T-cell (primary cell): ENCODE measurements around the gene ARHGAP5. TPM values are rescaled to one million over a fixed set of nuclear protein-coding genes. Genes with fewer than 3 reads are reported as not detected.
A peak's percentile ranks its signal among the peaks of the same experiment; 100 is the strongest.

Source experiments
- ATAC-seq, 4 experiments: fragments of 200-7000 bp in 3 of 4; fragments of 150-1000 bp in 1 of 4; cut with Tn5 transposase; replicated peaks in 1 of 4; 1 replicate in 3 of 4; 2 replicates in 1 of 4; pipeline ENCODE4 v1.10.0; 2021; ENCODE audit warnings: moderate library complexity in 3 of 4, mild to moderate bottlenecking in 2 of 4, moderate number of reproducible peaks in 1 of 4
- CTCF ChIA-PET, 2 donors: fragments of 300-600 bp; sonication (Branson Sonifier 250); formaldehyde crosslinking; loops; one replicate each; lab custom pipeline; 2022; ENCODE audit warnings: antibody characterized with exemption in 2 of 2; lab: Charles Lee
- POLR2A ChIA-PET, 2 donors: fragments of 300-600 bp; sonication (Branson Sonifier 250); formaldehyde crosslinking; loops; one replicate each; lab custom pipeline; 2022; ENCODE audit warnings: antibody characterized with exemption in 2 of 2; lab: Charles Lee
- DNase-seq, 35 experiments: peaks; one replicate each; pipeline versions ENCODE4 v3.0.0 to v3.0.0-alpha.2; 2013 to 2023
- H3K27ac ChIP-seq: one replicate; pipeline ENCODE4 v1.5.1; 2013; ENCODE audit warnings: low read length
- H3K27me3 ChIP-seq, 2 experiments: replicated peaks in 1 of 2; 1 replicate in 1 of 2; 2 replicates in 1 of 2; pipeline versions ENCODE4 v1.6.1 to v1.7.0; 2013; ENCODE audit warnings: low read length in 1 of 2, mixed read lengths in 1 of 2; ENCODE audit not compliant: control insufficient read depth in 2 of 2, insufficient read depth in 2 of 2; ENCODE audit errors: extremely low read depth in 1 of 2
- H3K36me3 ChIP-seq, 2 donors: 1 replicate in 1 of 2; 2 replicates in 1 of 2; pipeline versions ENCODE4 v1.6.1 to v1.7.0; 2013; ENCODE audit warnings: low read length in 1 of 2; ENCODE audit not compliant: control insufficient read depth in 2 of 2, insufficient read depth in 1 of 2; ENCODE audit errors: extremely low read depth in 1 of 2
- H3K4me1 ChIP-seq, 2 experiments: 1 replicate in 1 of 2; 2 replicates in 1 of 2; pipeline versions ENCODE4 v1.6.1 to v1.7.0; 2013; ENCODE audit warnings: low read length in 2 of 2, mixed read lengths in 1 of 2; ENCODE audit not compliant: insufficient read depth in 2 of 2, control insufficient read depth in 1 of 2; ENCODE audit errors: extremely low read depth in 1 of 2
- H3K4me3 ChIP-seq, 2 donors: 1 replicate in 1 of 2; 2 replicates in 1 of 2; pipeline versions ENCODE4 v1.5.1 to v1.7.0; 2013; ENCODE audit warnings: mild to moderate bottlenecking in 2 of 2, low read length in 1 of 2, moderate library complexity in 1 of 2; ENCODE audit not compliant: control insufficient read depth in 1 of 2; ENCODE audit errors: extremely low read depth in 1 of 2
- H3K9me3 ChIP-seq: 2 replicates; pipeline ENCODE4 v1.7.0; 2013
- H3K27ac Mint-ChIP-seq, 2 donors: one replicate each; pipeline ENCODE4 v1.8.0; 2020 to 2021; ENCODE audit warnings: mild to moderate bottlenecking in 2 of 2, mixed read lengths in 2 of 2
- H3K27me3 Mint-ChIP-seq, 2 donors: one replicate each; pipeline ENCODE4 v1.8.0; 2021 to 2022; ENCODE audit warnings: mixed read lengths in 2 of 2
- H3K36me3 Mint-ChIP-seq: one replicate; pipeline ENCODE4 v1.8.0; 2021; ENCODE audit warnings: mixed read lengths
- H3K4me1 Mint-ChIP-seq, 3 donors: one replicate each; pipeline ENCODE4 v1.8.0; 2020 to 2022; ENCODE audit warnings: mixed read lengths in 3 of 3, mild to moderate bottlenecking in 1 of 3
- H3K4me3 Mint-ChIP-seq, 3 donors: one replicate each; pipeline ENCODE4 v1.8.0; 2020 to 2022; ENCODE audit warnings: mild to moderate bottlenecking in 3 of 3, mixed read lengths in 3 of 3, moderate library complexity in 3 of 3
- H3K9me3 Mint-ChIP-seq, 3 donors: one replicate each; pipeline ENCODE4 v1.8.0; 2020 to 2022; ENCODE audit warnings: mixed read lengths in 3 of 3
- WGBS: methylation state at CpG from one replicate; pipeline ENCODE4 v1.1.5; 2013; ENCODE audit warnings: missing lambda C conversion rate; ENCODE audit not compliant: insufficient coverage; 5-methylcytosine and 5-hydroxymethylcytosine counted together
- total RNA-seq, 35 experiments: library from RNA in 6 of 35; stranded (reverse) in 6 of 35; fragments of 120-200 nt in 1 of 35; gene quantifications; one replicate each; pipeline versions ENCODE4 v1.2.1 to v1.2.4 and lab custom pipeline; 2013 to 2026

ARHGAP5 gene
- total RNA-seq, 5 donors from 2014 or later (not counting 1 experiment from before 2014, with no cell fraction given): 43.1 to 69.3 (median 60.9) TPM

DNA sequence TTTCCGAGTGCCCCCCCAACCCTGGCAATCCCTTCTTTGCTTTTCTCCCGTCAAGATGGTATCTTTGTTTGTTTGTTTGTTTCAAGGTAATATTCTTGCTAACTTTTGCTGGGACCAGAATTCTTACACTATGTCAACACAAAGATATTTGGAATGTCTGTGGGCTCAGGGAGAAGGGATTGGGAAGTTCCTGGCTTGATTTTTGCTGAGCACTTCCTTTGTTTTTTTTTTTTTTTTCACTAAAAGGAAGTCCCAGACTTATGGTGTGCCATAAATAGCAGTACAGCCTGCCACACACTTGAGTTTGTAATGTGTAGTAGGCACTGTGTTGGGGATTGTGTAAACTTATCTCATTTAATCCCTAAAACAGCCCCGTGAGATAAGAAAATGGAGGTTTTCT, 113.6 kb downstream of the ARHGAP5 start:
- Mint-ChIP-seq H3K27ac (no peak overlapping the region), H3K36me3 (no peaks in the 10 kb centered on the region), H3K9me3 (no peaks in the 10 kb centered on the region), H3K27me3 (peaks cover 4 to 17% of the 10 kb centered on the region in 2 donors), H3K4me1 (peaks cover 3 to 6% (median 6%) of the 10 kb centered on the region in 3 donors), H3K4me3 (no peak overlapping the region)
- Histone ChIP-seq H3K9me3 (no peaks in the 10 kb centered on the region), H3K4me3 (no peak overlapping the region), H3K27ac (no peak overlapping the region), H3K27me3 (peaks cover 0 to 4% of the 10 kb centered on the region in 2 experiments), H3K36me3 (no peaks in the 10 kb centered on the region), H3K4me1 (no peaks in the 10 kb centered on the region)
- ChIA-PET CTCF (no interaction called here), POLR2A (no interaction called here)
- 80% methylated on average over 1 of the region's 3 CpGs for WGBS
- ATAC-seq (no peak), DNase-seq (no peak)

DNA sequence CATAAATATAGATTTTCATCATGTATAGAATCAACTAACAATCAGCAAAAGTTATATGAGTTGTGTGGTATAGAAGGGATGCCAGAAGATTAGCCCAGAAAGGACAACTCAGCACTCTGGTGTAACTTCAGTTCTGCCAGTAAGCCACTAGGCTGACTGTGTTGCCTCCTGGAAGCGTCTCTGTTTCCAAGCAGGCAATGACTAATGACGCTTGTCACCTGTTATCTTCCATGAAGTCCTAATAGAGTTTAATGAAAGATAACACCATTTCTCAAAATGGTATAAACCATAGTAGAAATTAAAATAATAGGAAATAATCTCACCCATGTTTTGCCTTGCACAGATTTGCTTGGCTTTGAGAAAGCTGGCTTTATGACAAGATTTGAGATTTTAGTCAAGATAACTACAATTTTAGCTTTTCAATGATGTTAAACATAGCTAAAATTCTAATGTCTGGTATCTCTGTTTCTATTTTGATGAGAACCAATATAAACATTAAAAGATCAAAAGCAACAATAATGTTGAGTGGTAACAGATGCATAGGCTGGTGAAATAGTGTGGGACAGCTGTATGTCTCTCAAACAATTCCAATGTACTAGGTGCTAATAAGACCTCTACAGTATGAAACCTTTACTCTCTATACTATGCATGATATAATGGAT, 115.7 kb downstream of the ARHGAP5 start:
- H3K27ac Mint-ChIP-seq: no peak overlapping the region
- H3K27me3 ChIP-seq: peaks cover 0 to 4% of the 10 kb centered on the region in 2 experiments
- H3K36me3 ChIP-seq: no peaks in the 10 kb centered on the region
- no CpG with 5 or more reads among the region's 2 CpGs for WGBS
- H3K27ac ChIP-seq: no peak overlapping the region
- H3K4me3 Mint-ChIP-seq: no peak overlapping the region
- no peaks in the 10 kb centered on the region for H3K36me3 Mint-ChIP-seq
- DNase-seq (no peak), ATAC-seq (no peak)
- CTCF ChIA-PET: interaction anchor here in 1 of 2 donors (0.6 kb wide), 1 partner anchor 116 kb away, joined by 3 read pairs; the partner anchor contains the start of gene ARHGAP5
- no peak overlapping the region for H3K4me3 ChIP-seq
- H3K27me3 Mint-ChIP-seq: peaks cover 6 to 17% of the 10 kb centered on the region in 2 donors
- no peaks in the 10 kb centered on the region for H3K9me3 ChIP-seq
- H3K4me1 Mint-ChIP-seq: peaks cover 0 to 2% (median 0%) of the 10 kb centered on the region in 3 donors
- POLR2A ChIA-PET: interaction anchor here in 1 of 2 donors (0.6 kb wide), 1 partner anchor 183 kb away, joined by 3 read pairs; no protein-coding TSS in a partner anchor
- H3K4me1 ChIP-seq: no peaks in the 10 kb centered on the region
- no peaks in the 10 kb centered on the region for H3K9me3 Mint-ChIP-seq

DNA sequence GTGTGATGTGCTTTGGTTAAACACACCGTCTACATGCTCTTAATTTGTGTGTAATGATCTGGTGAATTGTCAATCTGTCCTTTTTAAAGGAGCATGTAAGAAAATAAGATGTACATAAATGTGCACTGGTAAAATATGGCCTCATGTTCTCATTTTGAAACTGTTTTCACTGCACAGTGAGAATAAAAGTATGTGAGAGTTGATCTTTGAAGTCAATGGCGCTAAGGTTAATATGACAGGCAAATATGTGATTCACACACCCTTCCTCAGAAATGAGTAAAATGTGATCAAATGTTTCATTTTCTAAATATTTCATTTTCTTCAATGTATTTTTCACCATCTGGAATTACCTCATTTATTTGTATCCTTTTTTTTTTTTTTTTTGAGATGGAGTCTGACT, 116.4 kb downstream of the ARHGAP5 start:
- POLR2A ChIA-PET: no interaction called here
- ATAC-seq: no peak
- Histone ChIP-seq H3K27ac (no peak overlapping the region), H3K9me3 (no peaks in the 10 kb centered on the region), H3K4me1 (no peaks in the 10 kb centered on the region), H3K4me3 (no peak overlapping the region), H3K27me3 (peaks cover 0 to 6% of the 10 kb centered on the region in 2 experiments), H3K36me3 (no peaks in the 10 kb centered on the region)
- Mint-ChIP-seq H3K27ac (no peak overlapping the region), H3K27me3 (peaks cover 6 to 17% of the 10 kb centered on the region in 2 donors), H3K4me3 (no peak overlapping the region), H3K36me3 (no peaks in the 10 kb centered on the region), H3K4me1 (peaks cover 0 to 2% (median 0%) of the 10 kb centered on the region in 3 donors), H3K9me3 (no peaks in the 10 kb centered on the region)
- WGBS: 80% methylated on average over 1 of the region's 2 CpGs
- CTCF ChIA-PET: no interaction called here
- no peak for DNase-seq

DNA sequence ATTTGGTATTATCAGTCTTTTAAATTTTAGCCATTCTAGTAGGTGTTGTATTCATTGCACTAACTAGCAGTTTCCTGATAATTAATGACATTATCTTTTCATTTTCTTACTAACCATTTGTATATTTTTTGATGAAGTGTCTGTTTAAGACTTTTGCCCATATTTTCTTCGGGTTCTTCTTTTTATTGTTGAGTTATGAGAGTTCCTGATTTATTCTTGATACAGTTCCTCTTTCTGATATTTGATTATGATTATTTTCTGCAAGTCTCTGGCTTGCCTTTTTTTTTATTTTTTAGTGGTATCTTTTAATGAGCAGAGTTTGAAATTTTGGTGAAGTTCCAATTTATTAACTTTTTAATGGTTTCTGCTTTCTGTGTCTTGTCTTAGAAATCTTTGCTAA, 118.5 kb downstream of the ARHGAP5 start:
- ChIA-PET CTCF (no interaction called here), POLR2A (no interaction called here)
- Histone ChIP-seq H3K36me3 (no peaks in the 10 kb centered on the region), H3K4me3 (no peak overlapping the region), H3K4me1 (peaks cover 0 to under 1% of the 10 kb centered on the region in 2 experiments), H3K9me3 (no peaks in the 10 kb centered on the region), H3K27ac (no peak overlapping the region), H3K27me3 (peaks cover 0 to 7% of the 10 kb centered on the region in 2 experiments)
- ATAC-seq (no peak), DNase-seq (no peak)
- Mint-ChIP-seq H3K27me3 (peaks cover 6 to 17% of the 10 kb centered on the region in 2 donors), H3K36me3 (no peaks in the 10 kb centered on the region), H3K4me3 (no peak overlapping the region), H3K9me3 (no peaks in the 10 kb centered on the region), H3K4me1 (peaks cover 2 to 7% (median 3%) of the 10 kb centered on the region in 3 donors), H3K27ac (no peak overlapping the region)
- no CpG with 5 or more reads among the region's 1 CpG for WGBS

DNA sequence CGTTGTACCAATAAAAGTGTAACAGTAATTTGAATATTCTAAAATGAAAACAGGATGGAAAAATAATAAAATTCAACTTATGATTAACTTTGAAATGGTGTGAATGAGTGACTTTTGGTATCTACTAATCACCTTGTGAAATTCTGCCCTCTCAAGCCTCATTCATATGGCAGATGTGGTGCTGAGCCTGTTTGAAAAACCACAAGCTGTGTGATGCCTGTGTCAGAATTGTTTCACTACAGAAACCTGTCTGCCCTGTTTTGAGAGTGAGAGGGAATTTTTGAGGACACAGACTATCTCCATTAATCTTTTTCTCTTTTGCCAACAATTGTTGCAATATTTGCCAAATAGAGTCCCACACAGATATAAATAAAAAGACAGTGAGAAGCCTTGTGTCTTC, 120.8 kb downstream of the ARHGAP5 start:
- H3K36me3 Mint-ChIP-seq: no peaks in the 10 kb centered on the region
- Histone ChIP-seq H3K27me3 (peaks cover 0 to 7% of the 10 kb centered on the region in 2 experiments), H3K4me1 (peaks cover 10 to 20% of the 10 kb centered on the region in 2 experiments), H3K4me3 (no peak overlapping the region), H3K36me3 (no peaks in the 10 kb centered on the region), H3K9me3 (no peaks in the 10 kb centered on the region), H3K27ac (no peak overlapping the region)
- H3K27me3 Mint-ChIP-seq: peaks cover 6 to 8% of the 10 kb centered on the region in 2 donors
- H3K27ac Mint-ChIP-seq: no peak overlapping the region
- DNase-seq (no peak), ATAC-seq (no peak)
- no peak overlapping the region for H3K4me3 Mint-ChIP-seq
- no peaks in the 10 kb centered on the region for H3K9me3 Mint-ChIP-seq
- POLR2A ChIA-PET: no interaction called here
- peaks cover 17 to 29% (median 23%) of the 10 kb centered on the region in 3 donors for H3K4me1 Mint-ChIP-seq
- CTCF ChIA-PET: no interaction called here
- WGBS: no CpG with 5 or more reads among the region's 1 CpG

DNA sequence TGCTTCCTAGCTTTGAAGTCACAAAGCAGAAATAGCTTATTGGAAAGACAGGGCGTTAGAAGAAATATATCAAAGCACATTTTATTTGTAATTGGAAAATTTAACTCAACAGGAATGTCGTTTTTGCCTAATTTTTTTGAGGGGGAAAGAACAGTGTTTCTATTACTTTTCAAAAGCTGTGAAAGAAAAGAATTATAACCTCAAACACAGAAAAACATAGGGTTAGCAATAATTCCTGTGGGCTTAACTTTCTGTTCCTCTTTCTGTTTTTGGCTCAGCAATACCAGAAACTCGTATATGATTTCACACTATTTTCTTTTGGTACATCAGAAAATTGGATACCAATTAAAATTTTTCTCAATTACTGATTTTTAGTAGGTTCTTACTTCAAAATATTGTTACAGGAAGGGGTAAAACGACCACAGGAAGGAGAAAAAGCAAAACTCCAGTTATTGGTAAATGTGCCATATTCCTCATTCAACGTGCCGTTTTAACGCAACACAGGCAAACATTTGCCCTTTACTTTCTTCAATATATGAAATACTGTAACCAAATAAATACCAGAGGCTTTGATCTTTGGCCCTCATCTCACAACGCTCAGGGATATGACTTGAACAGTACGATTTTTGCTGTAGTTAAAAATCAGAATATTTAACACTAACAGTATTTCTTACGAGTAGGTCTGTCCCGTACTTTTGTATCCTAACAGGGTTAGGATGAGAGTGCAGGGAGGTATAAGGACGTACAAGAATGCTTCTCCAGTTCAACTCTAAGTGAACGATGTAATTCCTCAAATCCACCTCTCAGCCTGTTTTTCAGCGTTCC, 123.5 kb downstream of the ARHGAP5 start:
- Histone ChIP-seq H3K36me3 (no peaks in the 10 kb centered on the region), H3K4me3 (peak overlapping the region; percentile 85 to 98), H3K4me1 (peaks cover 10 to 25% of the 10 kb centered on the region in 2 experiments), H3K9me3 (no peaks in the 10 kb centered on the region), H3K27me3 (peaks cover 0 to 3% of the 10 kb centered on the region in 2 experiments), H3K27ac (peak overlapping the region; percentile 96)
- CTCF ChIA-PET: interaction anchor here (1.2 to 1.5 kb wide), 2 partner anchors 128 to 154 kb away, joined by 4 to 5 read pairs; no protein-coding TSS in a partner anchor
- POLR2A ChIA-PET: no interaction called here
- peak in 1 of 4 experiments; percentile 1 for ATAC-seq
- no peak for DNase-seq
- H3K9me3 Mint-ChIP-seq: no peaks in the 10 kb centered on the region
- no CpG with 5 or more reads among the region's 14 CpGs for WGBS
- H3K27ac Mint-ChIP-seq: peak overlapping the region; percentile 99 to 100
- peak overlapping the region; percentile 86 to 93 (median 86) for H3K4me3 Mint-ChIP-seq
- H3K4me1 Mint-ChIP-seq: peaks cover 29 to 45% (median 35%) of the 10 kb centered on the region in 3 donors
- H3K27me3 Mint-ChIP-seq: peaks cover 0 to 2% of the 10 kb centered on the region in 2 donors
- H3K36me3 Mint-ChIP-seq: no peaks in the 10 kb centered on the region
